DMS 273 (cell line): Measurements from ENCODE around the gene MARCKSL1.
"Not testable (repeated sequence)": the region's sequence is repeated elsewhere in the genome, so short reads cannot be mapped to it uniquely, and the experiment has no call there.

Experiments
- DNase-seq: peaks from one replicate; lab custom pipeline; 2025; ENCODE audit not compliant: unreplicated experiment; lab: John Stamatoyannopoulos, UW

MARCKSL1 gene, protein sequence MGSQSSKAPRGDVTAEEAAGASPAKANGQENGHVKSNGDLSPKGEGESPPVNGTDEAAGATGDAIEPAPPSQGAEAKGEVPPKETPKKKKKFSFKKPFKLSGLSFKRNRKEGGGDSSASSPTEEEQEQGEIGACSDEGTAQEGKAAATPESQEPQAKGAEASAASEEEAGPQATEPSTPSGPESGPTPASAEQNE

DNA sequence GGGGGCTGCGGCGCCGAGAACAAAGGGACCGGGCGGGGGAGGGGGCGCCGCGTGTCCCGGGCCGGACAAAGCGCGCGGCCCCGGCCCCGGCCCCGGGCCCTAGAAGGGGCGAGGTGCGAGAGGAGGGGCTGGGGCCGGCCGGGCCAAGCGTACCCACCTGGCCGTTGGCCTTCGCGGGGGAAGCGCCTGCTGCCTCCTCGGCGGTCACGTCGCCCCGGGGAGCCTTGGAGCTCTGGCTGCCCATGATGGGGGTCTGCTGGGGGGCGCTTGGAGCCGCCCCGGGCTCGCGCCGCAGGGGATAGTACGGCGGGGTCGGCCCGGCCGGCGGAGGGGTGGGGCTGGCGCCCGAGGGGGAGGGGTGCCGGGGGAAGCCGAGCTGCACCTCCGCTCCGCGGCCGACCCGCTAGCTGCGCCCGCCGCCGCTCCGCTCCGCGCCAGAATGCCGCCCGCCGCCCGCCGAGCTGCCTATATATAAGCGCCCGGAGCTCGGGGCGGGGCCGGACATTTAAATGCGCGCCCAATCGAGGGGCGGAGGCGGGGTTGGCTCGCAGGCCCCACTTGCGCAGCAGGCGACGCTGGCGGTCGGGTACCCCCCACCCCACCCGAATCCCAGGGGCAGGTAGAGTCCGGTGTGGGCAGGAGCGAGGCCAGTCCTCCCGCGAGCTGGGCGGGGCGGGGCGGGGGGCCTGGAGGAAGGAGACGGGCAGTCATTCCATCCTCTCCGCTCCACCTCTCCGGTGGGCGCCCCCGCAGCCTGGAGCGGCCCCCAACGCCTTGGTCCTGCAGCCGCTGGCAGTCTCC, at the start of gene MARCKSL1:
Gene MARCKSL1 (minus strand): TSS at position 444 of the 801 bp plus-strand sequence. CDS start 200 bp downstream, at position 244.
- DNase-seq: peak; percentile 91

DNA sequence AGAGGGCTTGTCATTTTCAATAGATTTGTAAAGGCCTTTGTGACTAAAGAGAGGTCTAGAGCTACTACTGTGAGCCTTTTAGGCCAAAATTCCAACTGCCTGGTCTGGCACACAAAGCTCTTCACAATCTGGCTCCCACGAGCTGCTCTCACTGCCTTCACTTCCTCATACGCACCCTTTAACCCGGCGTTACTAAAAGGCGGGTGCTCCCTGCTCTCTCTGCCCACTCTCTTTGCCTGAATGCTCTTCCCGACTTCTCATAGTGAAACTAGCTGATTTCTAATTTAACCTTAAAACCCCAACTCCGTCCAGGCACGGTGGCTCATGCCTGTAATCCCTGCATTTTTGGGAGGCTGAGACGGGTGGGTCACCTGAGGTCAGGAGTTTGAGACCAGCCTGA, 44.0 kb upstream of the MARCKSL1 start:
- no peak for DNase-seq

DNA sequence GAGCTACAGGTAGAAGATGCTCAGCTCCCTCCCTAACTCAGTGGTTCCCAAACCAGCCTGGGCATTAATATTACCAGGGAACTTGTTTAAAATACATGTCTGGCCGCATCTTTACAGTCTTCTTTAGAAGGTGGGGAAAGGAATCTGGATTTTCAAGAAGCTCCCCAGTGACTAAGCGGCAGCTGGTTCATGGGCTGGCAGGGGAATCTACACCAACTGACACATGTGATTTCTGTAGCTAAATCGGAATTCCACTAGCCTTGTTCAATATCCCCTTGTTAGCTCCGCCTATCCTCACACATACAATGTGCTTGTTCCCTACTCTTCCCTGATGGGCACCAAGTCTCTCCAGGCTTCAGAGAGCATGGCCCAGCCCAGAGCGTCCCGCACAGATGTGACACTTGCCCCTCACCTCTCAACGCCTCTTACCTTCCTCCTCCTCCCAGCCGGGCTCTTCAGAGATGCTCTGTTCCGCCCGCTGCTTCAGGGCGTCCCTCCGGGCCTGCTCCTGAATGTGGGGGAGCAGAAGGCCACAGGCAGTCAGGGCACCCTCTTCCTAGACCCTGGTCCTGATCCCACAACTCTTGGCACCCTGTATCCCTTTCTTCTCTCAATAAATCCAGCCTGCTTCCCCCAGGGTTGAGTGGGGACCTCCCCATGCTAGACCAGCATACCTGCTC, 41.6 kb upstream of the MARCKSL1 start:
- DNase-seq: no peak

DNA sequence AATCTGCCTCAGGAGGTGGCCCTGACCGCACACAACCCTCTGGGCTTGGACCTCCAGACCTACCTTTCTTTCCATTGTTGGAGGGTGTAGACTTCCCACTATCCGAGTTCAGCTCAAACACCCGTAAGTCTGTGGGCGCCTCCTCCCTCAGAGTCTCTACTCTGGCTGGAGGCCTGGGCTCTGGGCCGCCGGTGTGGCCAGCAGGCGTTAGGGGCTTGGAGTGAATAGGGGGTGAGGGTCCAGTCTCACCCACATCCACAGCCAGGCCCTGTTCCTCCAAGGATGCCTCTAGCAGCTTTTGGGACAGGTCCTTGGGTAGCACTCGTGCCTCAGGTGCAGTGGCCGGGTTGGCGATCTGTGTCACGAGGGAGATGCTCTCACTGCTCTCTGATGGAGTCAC, 40.2 kb upstream of the MARCKSL1 start:
- no peak for DNase-seq

DNA sequence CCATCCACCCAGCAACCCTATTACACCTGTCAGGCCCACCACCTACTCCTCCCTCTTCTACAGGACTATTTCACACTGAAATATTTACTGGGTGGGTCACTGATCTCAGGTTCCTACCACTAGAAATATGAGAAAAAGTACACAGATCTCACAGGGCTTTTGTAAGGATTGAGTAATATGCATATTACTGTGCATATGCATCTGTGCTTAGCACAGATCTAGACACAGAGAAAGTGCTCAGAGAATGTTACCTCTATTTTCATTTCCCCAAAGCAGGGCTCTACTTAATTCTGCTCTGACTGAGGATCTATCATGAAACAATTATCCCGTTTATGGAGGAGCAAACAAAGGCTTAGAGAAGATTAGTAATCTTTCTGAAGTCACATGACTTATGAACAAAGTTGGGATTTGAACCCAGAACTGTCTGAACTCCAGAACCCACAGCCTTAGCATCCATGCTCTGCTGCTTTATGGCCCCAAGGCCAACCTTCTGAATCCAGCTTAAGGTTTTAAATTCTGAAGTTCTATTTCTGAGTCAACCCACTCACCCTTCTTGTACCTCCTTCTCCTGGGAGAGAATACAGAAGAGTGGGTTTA, 38.1 kb upstream of the MARCKSL1 start:
- no peak for DNase-seq

DNA sequence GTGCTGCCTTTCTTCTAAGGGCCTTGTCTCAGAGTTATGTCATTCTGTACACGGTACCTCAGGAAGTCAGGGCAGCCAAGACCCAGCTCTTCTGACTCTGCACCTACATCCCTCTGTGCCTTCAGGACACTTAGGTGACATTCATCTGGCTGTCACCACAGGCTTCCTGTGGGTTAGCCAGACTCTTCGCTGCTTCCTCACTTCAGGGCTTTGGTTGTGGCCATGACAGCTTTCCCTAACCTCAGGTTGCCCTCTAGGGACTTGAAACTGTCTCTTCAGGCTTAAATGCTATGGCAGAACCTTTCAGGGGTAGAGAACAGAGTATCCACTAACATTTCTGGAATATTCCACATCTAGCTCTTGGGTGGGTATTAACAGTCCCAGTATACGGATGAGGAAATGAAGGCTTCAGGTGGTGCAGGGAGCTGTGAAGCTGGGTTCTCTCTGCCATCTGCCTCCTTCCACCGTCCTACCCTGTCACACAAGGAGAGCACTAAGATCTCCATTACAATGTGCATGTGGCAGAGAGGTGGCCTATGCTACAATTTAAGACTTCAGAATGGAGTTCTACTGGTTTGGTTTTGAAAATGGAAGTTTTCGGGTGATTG, 36.2 kb upstream of the MARCKSL1 start:
- no peak for DNase-seq

DNA sequence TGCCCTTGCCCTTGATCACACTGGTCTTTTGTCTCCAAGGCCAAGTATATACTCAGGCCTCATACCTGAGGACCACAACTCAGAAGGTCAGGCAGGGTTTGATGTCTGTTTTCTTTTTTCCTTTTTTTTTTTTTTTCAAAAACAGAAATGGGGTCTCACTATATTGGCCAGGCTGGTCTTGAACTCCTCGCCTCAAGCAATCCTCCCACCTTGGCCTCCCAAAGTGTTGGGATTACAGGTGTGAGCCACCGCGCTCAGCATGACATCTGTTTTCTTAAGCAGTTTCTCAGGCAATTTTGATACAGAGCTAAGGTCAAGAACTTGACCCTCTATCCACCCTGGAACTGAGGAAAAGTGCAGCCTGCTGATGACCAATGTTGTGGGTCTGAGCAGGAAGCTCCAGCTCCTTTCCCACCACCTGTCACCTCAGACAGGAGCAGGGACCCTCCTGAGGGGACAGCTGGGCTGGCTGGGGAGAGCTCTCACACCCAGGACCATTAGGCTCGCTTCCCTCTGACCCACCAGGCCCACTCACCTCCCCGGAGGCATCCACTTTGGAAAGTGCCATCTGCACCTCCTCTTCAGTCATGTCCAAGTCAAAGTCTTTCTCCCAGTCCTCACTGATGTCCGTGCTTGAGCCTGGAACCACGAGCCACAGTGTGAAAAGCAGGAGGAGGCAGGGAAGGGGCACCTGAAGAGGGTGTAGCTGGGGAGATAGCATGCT, 32.0 kb upstream of the MARCKSL1 start:
- no peak for DNase-seq

DNA sequence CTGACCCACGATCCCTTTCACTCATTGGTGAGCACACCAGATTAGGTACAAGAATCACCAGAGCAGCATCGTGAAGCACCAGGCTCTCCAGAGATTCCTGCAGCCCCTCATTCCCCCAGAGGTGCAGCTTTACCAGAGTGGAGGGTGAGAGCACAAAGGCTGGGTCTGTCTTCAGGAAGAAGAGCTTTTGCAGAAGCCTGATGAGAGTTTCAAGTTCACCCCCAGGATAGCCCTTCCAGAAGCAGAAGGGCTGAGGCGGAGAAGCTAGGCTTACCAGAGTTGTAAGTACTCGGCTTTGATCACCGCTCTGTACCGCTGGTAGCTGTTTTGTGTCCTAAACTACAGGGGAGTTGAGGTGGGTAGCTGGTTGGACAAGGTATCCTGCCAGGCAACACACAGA, 29.4 kb upstream of the MARCKSL1 start:
- DNase-seq: no peak

DNA sequence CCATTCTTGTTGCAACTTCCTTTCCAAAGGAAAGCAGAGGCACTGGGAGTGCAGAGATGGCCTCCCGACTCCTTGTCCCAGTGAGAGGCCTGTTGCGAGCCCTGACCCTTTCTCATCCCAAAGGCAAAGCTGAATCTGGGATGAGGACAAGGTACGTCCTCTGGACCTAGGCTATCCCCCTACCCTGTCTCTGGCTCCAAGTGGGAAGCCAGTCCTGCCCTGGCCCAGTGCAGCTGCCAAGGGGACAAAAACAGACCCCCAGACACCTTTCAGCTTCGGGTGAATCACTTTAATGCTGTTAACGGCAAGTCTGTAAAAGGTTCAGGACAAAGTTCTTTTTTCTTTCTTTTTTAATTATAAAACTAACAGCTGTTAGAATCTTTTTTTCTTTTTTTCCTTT, 28.8 kb upstream of the MARCKSL1 start:
- no peak for DNase-seq

DNA sequence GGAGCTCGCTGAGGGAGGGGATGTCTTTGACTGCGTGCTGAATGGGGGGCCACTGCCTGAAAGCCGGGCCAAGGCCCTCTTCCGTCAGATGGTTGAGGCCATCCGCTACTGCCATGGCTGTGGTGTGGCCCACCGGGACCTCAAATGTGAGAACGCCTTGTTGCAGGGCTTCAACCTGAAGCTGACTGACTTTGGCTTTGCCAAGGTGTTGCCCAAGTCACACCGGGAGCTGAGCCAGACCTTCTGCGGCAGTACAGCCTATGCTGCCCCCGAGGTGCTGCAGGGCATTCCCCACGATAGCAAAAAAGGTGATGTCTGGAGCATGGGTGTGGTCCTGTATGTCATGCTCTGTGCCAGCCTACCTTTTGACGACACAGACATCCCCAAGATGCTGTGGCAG, 27.7 kb upstream of the MARCKSL1 start:
- no peak for DNase-seq

DNA sequence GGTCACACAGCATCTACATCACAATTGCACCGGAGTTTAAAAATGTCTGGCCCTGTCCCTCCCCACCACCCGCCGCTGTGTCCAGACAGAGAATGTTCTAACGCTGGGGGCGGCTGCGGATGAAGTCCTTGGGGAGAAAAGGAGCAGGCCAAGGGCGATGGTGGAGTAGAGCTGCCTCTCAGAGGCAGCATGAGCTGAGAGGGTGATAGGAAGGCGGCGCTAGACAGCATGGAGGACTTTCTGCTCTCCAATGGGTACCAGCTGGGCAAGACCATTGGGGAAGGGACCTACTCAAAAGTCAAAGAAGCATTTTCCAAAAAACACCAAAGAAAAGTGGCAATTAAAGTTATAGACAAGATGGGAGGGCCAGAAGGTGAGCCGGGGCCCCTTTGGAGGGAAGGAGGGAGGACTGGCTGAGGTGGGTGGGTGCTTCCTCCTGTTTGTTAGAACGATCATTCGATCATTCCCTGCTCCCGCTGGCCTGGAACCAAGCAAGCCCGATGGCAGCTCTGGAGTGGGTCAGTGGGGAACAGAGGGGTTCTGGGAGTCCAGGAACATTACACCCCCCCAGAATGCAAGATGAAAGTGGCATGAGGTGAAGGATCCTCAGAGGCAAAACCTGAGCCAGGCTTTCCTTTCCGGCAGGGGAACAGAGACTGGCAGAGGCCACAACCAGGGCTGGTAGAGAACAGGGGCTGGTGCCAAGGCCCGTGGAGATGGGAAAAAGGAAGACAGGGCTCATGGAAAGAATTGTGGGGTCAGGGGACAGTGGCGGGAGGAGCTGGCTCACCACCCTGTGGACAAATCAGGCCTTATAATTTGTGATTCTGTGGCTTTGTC, 26.7 kb upstream of the MARCKSL1 start, which contains the start of the genes FAM229A and TSSK3:
Gene FAM229A (minus strand): TSS at position 12 of the 840 bp plus-strand sequence. CDS start 394 bp downstream, outside the sequence.
Gene TSSK3 (plus strand): TSS at position 66 of the 840 bp plus-strand sequence. CDS start 163 bp downstream, at position 229.
- peak; percentile 55 for DNase-seq

DNA sequence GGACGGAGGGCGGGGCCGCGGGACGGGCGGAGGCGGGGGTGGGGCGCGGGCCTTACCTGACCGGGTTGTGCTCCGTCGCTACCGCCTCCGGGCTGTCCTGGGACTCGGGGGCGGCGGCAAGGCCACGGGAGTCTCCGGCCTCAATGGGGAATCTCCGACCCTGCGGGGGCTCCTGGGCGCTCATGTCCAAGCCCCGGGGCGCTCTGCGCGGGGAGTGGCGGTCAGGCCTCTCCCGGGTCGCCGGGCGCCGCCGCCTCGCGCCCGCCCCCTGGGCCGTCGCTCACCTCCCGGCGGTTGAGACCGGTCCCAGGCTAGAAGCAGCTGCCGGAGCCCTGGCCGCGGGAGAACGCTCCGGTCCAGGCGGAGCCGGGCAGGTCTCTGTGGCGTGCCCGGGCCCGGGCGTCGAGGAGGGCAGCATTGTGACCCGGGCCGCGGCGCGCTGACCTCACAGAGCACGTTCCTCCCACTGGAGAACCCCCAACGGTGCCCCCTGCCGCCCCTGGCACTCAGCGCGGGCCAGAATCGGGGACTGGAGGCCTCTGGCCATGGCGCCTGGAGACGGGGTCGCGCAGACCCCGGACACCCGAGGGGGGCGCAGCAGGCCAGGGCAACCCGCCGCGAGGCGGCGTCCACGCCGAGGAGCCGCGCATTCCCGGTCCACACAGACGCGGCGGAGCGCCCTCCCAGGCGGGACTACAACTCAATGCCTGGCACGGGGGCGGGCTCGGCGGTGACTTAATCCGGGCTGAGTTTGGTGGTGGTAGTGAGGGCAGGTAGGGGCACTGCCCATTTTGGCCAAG, 25.8 kb upstream of the MARCKSL1 start:
- DNase-seq: peak; percentile 69

DNA sequence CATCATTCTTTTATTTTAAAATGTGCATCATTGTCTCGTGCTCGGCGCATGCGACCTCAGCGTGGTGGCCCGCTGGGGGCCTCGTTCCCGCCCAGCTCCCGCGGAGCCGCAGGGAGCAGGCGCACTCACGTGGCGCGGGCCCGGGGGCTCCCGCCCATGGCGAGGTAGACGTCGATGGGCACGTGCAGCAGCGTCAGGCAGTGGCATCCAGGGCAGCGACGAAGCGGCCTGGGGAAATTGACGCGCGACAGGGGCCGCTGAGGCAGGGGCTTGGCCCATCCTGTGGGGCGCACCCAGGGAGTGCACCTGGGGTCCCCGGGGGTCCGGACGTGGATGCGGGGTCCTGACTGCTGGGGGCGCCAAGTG, 25.3 kb upstream of the MARCKSL1 start:
- DNase-seq: no peak

DNA sequence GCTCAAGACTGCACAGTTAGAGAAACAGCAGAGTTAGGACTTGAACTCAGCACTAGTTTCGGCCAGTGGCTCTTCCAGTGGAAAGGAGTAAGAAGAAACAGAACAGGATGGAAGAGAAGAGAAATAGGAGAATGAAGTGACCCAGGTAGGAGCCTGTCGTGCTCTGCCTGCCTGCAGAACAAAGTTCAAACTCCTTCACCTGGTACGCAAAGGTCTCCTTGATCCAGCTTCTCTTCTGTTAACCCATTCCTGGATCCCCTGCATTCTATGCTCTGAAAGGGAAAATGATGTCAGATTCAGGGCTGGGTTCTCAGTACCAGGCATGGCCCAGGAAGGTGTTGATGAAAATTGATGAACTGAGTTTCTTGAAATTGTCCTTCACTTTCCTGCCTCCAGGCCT, 22.4 kb upstream of the MARCKSL1 start:
- DNase-seq: no peak

DNA sequence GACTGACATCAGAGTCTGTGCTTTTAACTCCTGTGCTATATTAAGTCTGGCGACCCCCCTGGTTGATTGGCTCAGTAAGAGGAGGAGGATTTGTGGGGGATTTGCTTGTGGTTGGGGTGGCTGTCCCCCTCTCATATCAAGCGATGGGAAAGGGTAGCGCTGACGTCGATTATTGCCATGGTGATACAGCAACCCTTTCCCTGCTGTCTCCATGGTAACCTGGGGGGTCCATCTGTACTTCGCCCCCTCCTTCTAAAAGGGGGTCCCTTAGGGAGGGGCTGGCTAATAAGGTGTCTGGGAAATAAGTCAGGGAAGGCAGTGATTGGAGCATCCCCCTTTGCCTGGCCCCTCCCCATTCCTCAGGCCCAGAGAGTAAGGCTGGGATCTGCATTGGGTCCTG, 21.6 kb upstream of the MARCKSL1 start:
- peak; percentile 36 for DNase-seq

DNA sequence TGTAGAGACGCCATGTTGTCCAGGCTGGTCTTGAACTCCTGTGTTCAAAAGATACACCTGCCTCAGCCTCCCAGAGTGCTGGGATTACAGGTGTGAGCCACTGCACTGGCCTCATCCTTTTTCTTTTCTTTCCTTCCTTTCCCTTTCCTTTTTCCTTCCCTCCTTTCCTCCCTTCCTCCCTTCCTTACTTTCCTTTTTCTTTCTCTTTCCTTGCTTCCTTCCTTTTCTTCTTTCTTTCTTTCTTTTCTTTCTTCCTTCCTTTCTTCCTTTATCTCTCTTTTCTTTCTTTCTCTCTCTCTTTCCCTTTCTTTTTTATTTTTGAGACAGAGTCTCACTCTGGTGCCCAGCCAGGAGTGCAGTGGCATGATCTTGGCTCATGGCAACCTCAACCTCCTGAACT, 20.4 kb upstream of the MARCKSL1 start:
- DNase-seq: no peak

DNA sequence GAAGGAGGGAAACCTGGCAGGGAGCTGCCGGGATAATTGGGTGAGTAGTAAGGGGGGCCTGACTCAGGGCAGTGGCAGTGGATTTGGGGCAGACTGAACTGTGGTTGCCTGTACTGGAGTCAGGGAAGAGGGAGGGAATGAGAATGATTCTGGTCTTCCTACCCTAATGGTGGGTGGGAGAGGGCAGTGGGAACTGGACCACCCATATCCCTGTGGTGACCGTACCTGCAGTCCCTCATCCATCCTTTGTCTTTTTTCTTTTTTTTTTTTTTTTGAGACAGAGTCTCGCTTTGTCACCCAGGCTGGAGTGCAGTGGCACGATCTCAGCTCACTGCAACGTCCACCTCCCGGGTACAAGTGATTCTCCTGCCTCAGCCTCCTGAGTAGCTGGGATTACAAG, 19.7 kb upstream of the MARCKSL1 start:
- DNase-seq: not testable (repeated sequence)

DNA sequence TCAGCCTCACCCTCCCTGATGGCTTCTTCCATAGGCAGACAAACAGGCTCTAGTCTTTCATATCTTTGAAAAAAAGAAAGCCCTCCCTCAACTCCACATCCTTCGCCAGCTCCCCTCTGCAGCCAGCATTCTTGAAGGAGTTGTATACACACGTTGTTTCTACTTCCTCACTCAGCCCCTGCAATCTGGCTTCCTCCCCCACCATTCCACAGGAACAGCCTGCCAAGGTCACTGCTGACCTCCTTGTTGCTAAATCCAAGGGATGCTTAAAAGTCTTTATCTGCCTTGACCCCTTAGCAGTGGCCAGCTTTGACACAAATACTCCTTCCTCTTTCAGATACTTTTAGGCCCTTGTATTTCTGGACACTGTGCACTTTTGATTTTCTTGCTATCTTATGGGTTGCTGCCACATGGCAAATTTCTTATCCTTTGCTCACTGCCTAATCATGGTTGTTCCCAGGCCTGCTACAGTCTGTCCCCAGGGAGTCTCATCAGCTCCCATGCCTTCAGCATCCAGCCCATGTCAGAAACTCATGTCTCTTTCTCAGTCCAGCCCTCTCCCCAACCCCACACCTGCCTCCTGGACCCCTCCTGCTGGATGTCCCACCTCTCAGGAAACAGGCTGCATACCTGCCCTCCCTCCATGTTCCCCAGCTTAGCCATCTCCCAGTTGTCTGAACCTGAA, 18.0 kb upstream of the MARCKSL1 start:
- DNase-seq: peak; percentile 53
